HG02840 (cell line): ENCODE results near the gene GLDC.
A peak's percentile ranks its signal among the peaks of the same experiment; 100 is the strongest.
"Not testable (repeated sequence)": the region's sequence is repeated elsewhere in the genome, so short reads cannot be mapped to it uniquely, and the experiment has no call there.

Experiments
- ATAC-seq: cut with Tn5 transposase; IDR thresholded peaks from one replicate; pipeline ENCODE4 v1.9.1; 2021; ENCODE audit warnings: mild to moderate bottlenecking, moderate library complexity, moderate number of reproducible peaks; ENCODE audit not compliant: unreplicated experiment, low FRiP score

GLDC gene

DNA sequence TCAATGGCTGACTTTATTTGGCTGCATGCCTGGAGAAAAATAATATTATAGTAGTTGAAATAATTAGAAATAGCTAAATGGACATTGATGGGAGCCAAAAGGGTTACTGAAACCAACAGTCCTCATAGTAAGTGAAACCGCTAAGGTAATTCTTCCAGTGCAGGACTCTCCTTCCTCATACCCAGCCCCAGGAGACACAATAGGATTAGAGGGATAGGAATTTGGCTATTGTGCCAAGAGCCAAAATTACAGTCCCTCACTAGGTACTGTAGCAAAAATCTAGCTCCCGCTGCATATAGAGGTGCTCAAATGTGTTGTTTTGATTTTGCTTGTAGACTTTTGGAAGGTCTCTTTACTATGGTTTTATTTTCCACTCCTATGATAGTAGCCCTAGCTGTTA, 20.2 kb downstream of the GLDC start:
- no peak for ATAC-seq

DNA sequence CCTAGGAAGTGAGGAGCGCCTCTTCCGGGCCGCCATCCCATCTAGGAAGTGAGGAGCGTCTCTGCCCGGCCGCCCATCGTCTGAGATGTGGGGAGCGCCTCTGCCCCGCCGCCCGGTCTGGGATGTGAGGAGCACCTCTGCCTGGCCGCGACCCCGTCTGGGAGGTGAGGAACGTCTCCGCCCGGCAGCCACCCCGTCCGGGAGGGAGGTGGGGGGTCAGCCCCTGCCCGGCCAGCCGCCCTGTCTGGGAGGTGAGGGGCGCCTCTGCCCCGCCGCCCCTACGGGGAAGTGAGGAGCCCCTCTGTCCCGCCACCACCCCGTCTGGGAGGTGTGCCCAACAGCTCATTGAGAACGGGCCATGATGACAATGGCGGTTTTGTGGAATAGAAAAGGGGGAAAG, 22.7 kb downstream of the GLDC start:
- not testable (repeated sequence) for ATAC-seq

DNA sequence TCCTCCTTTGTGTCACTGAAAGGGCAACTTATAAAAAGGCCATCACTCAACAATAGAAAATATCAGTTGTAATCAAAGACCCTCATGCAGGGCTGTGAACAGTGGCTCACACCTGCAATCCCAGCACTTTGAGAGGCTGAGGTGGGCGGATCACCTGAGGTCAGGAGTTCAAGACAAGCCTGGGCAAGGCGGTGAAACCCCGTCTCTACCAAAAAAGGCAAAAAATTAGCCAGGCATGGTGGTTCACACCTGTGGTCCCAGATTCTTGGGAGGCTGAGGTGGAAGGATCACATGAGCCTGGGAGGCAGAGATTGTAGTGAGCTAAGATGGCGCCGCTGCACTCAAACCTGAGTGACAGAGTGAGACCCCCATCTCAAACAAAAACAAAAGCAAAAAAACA, 24.7 kb downstream of the GLDC start:
- ATAC-seq = no peak

DNA sequence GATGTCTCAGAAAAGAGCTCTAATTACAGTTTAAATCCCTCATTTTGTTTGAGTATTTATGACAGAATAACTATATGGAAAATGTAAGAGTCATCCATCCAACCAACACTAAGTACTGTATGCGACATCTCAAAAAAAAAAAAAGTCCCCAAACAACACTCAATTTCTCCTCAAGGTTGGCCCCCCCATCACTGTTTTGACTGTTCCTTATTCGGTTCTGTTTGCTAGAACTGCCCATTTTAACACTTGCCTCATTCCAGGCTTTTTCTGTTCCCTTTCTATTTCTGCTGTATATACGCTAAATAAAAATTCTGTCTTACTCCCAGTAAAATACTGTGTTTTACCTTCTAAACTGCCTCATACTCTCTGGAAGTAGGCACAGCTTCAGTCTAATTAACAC, 25.2 kb downstream of the GLDC start:
- ATAC-seq = no peak

DNA sequence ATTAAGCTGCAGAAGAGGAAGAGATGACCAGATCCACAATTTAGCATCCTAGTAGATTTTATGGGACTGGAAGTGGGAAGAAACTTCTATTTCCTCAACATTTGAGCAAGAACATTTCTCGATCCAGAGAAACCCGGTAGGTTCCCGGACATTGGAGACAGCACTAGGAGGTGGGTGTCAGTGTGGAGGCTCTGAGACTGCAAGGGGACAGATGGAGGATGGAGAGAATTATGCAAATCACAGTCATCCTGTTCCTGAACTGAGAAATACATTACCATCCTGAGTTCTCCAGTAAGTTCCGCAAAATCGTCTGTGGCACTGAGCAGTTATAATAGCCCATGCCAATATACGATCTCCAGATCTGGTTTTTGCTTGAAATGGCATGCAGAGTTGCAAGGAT, 25.6 kb downstream of the GLDC start:
- ATAC-seq = no peak

DNA sequence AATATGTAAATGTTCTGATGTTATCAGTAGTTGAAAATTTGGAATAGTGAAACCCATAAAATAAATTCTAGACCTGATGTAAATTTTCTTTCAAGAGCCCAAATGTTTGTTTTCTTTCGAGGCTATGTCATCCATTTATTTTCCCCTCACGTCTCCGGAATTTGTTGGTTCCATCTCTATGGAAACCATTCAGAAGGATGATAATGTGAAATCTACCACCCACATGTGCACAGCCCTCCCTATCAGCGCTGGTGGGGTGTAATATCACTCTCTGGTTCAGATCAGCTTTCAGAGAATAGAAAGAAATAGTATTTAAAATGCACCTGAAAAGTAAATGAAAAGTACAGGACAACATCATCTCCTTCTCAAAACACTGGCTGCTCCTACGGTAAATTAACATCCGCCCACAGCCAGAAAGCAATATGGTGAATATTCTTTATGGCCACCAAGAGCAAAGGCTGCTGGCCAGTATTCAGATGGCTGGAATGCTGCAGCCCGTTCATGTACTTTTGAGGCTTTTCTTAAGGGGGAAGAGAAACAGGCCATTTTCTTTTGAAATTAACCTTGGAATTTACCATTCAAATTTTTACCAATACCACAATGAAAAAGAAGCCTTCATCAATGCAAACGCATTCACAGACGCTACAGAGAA, 28.5 kb downstream of the GLDC start:
- no peak for ATAC-seq

DNA sequence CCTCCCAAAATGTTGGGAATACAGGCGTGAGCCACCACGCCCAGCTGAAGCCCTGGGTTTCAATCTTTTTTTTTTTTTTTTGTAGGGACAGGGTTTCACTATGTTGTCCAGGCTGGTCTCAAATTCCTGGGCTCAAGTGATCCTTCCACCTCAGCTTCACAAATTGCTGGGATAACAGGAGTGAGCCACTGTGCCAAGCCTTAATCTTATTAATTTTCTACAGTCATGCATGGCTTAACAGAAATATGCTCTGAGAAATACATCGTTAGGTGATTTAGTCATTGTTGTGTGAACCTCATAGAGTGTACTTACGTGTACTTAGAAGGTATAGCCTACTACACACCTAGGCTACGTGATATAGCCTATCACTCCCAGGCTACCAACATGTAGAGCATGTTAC, 31.0 kb downstream of the GLDC start:
- ATAC-seq = no peak

DNA sequence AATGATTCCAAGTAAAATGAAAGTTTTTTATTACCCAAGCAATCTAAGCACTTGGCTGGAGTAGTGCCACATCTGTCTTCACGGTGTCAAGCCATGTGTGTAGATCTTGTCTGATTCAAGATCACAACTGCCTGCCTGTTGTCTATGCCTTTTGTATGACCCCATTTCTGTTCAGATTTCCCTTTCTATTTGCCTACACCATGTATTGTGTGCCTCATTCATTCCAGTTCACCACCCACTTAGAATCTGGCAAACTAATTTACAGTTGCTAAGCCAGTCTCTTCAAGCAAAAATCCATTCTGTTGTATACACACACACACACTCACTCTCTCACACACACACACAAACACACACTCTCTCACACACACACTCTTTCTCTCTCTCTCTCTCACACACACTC, 33.7 kb downstream of the GLDC start:
- no peak for ATAC-seq

DNA sequence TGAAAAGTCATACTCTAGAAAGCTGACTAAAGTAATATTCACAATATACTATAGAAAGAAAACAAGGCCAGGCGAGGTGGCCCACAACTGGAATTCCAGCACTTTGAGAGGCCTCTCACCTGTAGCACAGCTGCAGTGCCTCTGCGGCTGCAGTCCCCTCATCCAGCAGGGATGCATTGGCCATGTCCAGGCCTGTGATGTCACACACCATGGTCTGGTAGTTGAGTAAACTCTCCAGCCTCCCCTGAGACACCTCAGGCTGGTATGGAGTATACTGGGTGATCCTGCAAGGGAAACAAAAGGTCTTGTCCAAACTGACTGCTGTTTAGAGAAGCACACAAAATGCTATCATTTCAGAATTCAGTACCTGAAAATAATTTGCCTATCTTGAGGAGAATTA, 35.5 kb downstream of the GLDC start:
- ATAC-seq = no peak

DNA sequence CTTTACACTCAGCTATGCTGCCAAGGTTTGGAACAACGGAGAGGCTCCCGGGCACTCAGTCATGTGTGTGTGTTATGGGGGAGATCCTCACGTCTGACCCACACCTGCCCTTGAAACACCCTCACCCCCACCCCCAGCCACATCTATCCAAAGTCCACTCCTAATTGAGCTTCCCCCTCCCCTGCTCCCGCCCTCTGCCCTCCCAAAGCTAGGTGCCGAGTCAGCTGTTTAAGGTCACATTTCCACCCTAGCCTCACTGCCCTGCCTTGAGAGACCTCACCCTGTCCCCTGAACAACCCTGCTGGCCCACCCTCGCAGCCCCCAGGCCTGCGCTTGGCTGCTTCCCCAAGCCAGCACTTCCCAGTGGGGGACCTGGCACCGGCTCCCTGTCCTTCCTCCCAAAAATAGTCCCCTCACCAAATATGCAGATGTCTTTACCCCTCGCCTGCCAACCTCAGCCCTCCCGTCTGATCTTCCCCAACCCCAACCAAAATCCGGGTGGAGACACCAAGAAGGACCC, 36.0 kb downstream of the GLDC start:
- ATAC-seq = no peak

DNA sequence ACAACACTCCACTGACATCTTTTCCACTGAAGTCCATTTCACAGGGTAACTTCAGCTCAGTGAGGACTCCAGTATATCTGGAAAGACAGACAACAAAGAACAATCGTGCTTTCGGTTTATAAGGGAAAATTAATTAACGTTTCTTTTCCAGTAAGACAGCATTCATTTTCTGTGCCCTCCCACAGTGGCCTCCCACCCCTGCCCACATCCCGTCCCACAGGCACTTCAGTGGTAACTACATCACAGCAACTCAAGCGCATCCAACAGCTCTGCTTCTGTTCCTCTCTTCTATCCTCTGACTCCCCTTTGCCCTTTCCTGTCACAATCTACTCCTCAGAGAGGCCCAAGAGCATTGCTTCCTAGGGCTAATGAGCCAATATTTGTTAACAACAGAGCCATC, 40.3 kb downstream of the GLDC start:
- peak; percentile 54 for ATAC-seq

DNA sequence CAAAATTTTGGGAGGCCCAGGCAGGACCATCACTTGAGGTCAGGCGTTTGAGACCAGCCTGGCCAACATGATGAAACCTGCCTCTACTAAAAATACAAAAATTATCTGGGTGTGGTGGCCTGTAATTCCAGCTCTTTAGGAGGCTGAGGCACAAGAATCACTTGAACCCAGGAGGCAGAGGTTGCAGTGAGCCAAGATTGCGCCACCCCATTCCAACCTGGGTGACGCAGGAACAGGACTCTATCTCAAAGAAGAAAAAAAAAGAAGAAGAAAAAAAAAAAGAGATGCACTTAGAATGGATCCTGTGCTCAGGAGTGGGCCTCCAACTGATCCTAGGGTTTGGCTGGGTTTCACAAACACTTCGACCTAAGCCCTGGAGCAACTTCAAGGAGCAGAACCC, 45.1 kb downstream of the GLDC start:
- ATAC-seq = no peak

DNA sequence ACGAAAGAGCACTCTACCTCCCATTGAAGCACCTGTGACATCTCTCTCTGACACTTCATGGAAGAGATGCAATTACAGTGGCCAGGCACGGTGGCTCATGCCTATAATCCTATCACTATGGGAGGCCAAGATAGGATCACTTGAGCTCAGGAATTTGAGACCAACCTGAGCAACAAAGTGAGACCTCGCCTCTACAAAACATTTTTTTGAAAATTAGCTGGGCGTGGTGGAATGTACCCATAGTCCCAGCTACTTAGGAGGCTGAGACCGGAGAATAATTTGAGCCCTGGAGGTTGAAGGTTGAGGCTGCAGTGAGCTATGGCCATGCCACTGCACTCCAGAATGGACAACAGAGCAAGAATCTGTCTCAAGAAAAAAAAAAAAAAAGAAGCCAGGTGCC, 45.5 kb downstream of the GLDC start:
- no peak for ATAC-seq

DNA sequence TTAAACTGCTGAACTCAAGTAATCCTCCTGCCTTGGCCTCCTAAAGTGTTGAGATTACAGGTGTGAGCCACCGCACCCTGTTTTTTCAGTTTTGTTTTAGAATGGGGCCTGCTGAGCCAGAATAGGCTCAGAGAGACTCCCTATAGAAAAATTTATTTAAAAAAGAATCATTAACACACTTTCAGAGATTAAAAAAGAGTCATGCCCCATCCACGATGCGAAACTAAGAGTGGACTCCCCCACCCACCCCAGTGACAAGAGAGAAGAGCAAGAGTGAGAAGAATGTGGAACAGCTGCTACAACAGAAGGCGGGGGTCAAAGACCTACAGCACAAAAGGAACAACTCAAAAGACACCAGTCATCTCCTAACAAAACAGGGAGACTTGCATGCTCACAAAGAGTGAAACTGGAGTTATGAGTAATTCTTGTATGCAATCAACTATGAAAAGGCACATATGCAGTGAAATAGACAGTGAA, 47.2 kb downstream of the GLDC start:
- ATAC-seq = peak; percentile 97

DNA sequence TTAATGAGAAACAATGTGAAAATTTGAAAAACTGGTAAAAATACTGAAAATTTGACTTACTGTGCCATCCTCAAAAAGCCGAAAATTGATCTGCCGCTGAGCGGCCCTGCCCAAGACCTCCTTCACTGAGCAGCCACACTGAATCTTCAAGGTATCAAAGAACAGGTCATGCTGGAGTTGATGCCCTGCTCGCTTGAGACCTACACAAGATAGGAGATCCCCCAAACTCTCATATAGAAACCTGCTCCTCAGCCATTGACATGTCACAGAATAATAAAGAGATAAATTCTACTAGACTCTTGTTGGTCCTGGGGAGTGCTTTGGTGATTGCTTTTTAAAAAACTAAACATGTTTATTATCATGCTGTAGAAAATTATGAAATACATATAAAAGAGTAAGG, 52.7 kb downstream of the GLDC start:
- ATAC-seq = no peak

DNA sequence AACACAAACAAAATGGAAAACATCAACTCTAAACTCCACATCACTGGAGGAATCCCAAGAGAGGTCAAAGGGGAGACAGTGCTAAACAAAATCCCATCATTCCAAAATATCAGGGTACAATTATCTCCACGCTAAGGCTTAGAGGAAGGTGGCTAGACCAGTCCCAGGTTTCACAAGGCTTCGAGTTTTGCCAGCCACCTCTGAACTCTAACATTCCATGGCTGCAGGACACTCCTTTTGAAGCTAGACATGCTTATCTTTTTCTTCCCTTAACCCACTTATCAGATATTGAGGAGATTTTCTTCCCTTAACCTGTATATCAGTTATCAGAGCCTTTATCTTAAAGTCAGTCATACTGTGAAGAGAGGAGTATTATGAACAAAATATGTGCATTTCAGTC, 53.3 kb downstream of the GLDC start:
- ATAC-seq = no peak

DNA sequence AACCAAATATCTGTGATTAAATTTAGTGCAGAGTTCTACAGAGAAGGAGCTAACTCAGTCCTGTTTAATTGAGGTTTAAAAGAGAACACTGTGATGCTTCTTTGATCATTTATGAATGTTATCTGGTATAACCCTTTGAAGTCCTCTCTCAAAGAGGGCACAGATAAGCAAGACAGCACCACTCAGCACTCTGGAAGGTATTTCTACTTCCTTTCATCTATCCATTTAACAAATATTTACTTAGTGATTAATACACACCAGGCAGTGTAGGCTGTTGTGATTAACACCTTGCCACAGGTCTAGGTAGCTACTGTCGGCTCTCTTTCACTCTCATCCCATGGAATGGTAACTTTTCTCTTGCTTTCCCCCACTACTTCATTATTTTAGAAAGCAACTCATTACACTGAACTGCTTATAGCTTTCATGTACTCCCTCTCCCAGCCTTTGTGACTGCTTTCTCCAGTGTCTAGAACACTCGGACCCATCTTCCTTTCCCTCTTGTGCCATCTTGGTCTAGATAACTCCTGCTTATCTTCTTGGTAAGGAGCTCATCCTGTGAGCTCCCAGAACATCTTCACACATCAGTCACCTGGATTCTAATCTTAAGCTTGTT, 54.7 kb downstream of the GLDC start:
- no peak for ATAC-seq

DNA sequence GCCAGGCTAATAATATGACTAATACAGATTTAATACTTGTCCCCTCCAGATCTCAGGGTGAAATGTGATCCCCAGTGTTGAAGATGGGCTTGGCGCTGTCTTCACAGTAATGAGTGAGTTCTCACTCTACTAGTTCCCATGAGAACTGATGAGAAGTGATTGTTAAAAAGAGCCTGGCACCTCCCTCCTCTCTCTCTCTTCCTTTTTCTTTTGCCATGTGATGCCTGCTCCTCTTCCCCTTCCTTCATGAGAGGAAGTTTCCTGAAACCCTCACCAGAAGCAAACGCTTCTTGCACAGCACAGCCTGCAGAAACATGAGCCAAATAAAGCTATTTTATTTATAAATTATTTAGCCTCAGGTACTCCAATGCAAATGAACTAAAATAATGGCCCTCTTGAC, 55.2 kb downstream of the GLDC start:
- no peak for ATAC-seq

DNA sequence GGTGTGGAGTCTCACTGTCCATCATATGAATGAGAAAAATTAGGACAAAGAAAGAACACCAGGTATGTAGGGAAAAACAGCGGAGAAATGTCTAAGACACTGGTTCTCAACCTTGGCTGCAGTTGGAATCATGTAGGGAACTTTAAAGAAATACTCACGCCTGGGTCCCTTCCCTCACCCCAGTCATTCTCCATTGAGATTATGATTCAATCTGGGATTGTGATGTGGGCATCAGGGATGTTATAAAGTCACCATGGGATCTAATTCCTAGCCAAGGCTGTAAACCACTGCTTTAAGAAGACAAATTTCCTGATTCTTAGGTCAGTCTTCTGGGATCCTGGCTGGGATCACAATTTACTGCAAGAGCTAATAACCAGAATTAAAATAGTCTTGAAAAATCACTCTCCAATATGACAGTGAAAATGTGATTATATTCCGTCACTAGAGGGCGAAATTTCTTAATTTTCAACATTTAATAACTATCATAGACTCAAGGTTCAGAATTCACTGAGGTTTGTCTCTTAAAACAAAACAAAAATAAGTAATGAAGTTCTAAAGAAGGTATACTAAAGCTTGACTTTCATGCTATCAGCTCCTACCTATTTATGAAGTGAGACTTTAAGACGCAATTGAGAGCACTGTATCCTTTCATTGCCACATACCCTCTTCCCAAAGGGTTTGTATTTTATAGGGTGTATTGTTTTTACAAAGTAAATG, 60.5 kb downstream of the GLDC start:
- no peak for ATAC-seq

DNA sequence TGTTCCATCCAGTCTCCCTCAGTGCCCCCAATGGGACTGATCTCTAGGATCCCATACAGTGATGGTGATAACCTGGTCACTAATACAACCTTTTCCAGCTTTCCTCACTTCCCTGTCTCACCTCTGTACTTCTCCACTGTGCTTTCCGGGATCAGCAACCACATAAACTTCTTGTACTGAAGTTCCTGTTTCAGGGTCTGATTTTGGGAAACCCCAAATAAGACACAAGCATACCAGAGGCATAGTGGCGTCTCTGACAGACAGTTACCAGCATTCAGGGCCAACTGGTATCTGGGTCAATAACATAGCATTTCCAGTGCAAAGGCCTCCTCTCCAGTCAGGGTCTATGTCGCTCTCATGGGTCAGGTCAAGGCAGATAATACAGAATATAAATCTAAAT, 64.3 kb downstream of the GLDC start:
- ATAC-seq = no peak

DNA sequence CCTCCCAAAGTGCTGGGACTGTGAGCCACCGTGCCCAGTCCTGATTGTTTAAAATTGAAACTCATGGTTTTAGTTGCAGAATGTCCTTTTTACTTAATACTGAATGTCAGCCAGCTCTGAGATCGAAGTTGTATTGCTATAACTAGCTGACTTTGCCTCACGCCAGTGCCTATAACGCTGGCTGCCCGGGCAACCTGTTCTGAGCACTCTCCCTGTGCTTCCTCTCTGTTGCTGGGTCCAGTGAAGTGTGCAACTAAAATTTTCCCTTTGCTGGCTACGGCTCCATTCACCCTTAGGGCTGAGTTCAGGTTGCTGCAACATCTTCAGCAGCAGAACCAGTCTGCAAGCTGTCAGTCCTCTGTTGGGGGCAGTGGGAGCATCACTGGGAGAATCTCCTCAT, 65.9 kb downstream of the GLDC start:
- ATAC-seq = no peak

DNA sequence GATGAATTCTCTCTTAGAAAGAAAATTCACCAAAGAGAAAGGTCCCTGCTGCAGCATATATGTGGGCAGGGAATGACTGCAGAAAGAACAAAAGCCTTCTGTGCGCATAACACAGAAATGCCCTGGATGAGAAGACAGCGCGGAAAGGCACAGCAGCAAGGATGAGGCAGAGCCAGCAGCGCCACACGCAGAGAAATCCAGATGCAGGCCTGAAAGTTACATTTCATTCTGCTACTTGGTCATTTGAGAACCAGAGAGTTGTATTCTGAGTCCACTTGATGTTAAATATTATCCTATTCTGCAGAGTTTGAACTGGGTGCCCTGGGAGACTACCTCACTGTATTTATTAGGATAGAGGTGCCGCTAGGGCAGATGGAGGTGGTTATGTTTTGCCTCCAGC, 68.5 kb downstream of the GLDC start:
- ATAC-seq = no peak
